ENCODE results near the gene RTL1. TPM values are rescaled to one million over a fixed set of nuclear protein-coding genes. Genes with fewer than 3 reads are reported as not detected.
A peak's percentile ranks its signal among the peaks of the same experiment; 100 is the strongest.

The RTL1 gene
- total and polyA plus RNA-seq, 8 donors = not detected

DNA sequence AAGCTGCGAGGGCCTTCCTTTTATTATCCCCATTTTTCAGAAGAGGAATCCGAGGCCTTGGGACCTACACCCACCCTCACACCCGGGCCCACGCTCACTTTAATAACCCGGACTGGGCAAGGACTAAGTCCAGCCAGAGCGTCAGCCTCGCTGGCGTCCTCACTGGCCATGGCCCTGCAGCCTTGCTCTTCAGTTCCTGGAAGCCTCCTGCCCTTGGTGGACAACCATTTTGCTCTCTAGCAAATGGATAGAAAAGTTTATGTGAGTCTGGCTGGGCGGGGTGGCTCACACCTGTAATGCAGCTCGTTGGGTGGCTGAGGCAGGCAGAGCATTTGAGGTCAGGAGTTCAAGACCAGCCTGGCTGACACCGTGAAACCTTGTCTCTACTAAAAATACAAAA lies 9.8 kb downstream of the RTL1 start:
- H3K27me3 ChIP-seq = peaks cover 0 to 53% (median 9%) of the 10 kb centered on the region in 3 donors
- no peak for TF ChIP-seq POLR2A (IDR thresholded peaks at IDR 0.05)
- no peak overlapping the region for H3K27ac ChIP-seq
- H3K4me1 ChIP-seq = peaks cover 0 to 2% (median 0%) of the 10 kb centered on the region in 4 donors
- DNase-seq = peak in 1 of 2 donors; percentile 19
- no peaks in the 10 kb centered on the region for H3K36me3 ChIP-seq
- intact Hi-C loops (cut with DNase I; ENCODE audit: low total_unique reads) = no loop called here
- H3K4me3 ChIP-seq = no peak overlapping the region
- 78 to 85% (median 80%) methylated on average over 11 of the region's 11 CpGs for WGBS, 5 donors
- no peaks in the 10 kb centered on the region for H3K9me3 ChIP-seq

GRCh38 chr14:100893228-100893601 lies 10.3 kb downstream of the RTL1 start:
- Histone ChIP-seq H3K9me3 (no peaks in the 10 kb centered on the region), H3K4me3 (no peak overlapping the region), H3K4me1 (no peaks in the 10 kb centered on the region), H3K27me3 (peaks cover 0 to 48% (median 8%) of the 10 kb centered on the region in 3 donors), H3K27ac (no peak overlapping the region), H3K36me3 (no peaks in the 10 kb centered on the region)
- no peak for DNase-seq
- intact Hi-C loops (cut with DNase I; ENCODE audit: low total_unique reads) = no loop called here
- TF ChIP-seq, protein P1, sequence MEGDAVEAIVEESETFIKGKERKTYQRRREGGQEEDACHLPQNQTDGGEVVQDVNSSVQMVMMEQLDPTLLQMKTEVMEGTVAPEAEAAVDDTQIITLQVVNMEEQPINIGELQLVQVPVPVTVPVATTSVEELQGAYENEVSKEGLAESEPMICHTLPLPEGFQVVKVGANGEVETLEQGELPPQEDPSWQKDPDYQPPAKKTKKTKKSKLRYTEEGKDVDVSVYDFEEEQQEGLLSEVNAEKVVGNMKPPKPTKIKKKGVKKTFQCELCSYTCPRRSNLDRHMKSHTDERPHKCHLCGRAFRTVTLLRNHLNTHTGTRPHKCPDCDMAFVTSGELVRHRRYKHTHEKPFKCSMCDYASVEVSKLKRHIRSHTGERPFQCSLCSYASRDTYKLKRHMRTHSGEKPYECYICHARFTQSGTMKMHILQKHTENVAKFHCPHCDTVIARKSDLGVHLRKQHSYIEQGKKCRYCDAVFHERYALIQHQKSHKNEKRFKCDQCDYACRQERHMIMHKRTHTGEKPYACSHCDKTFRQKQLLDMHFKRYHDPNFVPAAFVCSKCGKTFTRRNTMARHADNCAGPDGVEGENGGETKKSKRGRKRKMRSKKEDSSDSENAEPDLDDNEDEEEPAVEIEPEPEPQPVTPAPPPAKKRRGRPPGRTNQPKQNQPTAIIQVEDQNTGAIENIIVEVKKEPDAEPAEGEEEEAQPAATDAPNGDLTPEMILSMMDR (IDR thresholded peaks at IDR 0.05) = no peak
- no peak for TF ChIP-seq POLR2A (IDR thresholded peaks at IDR 0.05)
- no peak for TF ChIP-seq POLR2AphosphoS5 (IDR thresholded peaks at IDR 0.05)
- no peak for TF ChIP-seq EP300 (IDR thresholded peaks at IDR 0.05)
- WGBS, 5 donors = 64 to 83% (median 74%) methylated on average over 8 of the region's 8 CpGs

- Histone ChIP-seq H3K27me3 (peaks cover 0 to 48% (median 8%) of the 10 kb centered on the region in 3 donors), H3K4me3 (no peak overlapping the region), H3K4me1 (peaks cover 0 to 4% (median 0%) of the 10 kb centered on the region in 4 donors), H3K27ac (no peak overlapping the region), H3K36me3 (no peaks in the 10 kb centered on the region), H3K9me3 (no peaks in the 10 kb centered on the region)
- TF ChIP-seq EP300 (IDR thresholded peaks at IDR 0.05) (no peak), POLR2A (IDR thresholded peaks at IDR 0.05) (no peak), POLR2AphosphoS5 (IDR thresholded peaks at IDR 0.05) (no peak)
- TF ChIP-seq, protein P1 (IDR thresholded peaks at IDR 0.05) = no peak
- DNase-seq = peak in 1 of 2 donors; percentile 20
- intact Hi-C loops (cut with DNase I; ENCODE audit: low total_unique reads) = no loop called here
- WGBS, 5 donors = 79 to 86% (median 83%) methylated on average over 16 to 17 of the region's 17 CpGs
Observed at GRCh38 chr14:100892496-100893227, 10.9 kb downstream of the RTL1 start.

DNA sequence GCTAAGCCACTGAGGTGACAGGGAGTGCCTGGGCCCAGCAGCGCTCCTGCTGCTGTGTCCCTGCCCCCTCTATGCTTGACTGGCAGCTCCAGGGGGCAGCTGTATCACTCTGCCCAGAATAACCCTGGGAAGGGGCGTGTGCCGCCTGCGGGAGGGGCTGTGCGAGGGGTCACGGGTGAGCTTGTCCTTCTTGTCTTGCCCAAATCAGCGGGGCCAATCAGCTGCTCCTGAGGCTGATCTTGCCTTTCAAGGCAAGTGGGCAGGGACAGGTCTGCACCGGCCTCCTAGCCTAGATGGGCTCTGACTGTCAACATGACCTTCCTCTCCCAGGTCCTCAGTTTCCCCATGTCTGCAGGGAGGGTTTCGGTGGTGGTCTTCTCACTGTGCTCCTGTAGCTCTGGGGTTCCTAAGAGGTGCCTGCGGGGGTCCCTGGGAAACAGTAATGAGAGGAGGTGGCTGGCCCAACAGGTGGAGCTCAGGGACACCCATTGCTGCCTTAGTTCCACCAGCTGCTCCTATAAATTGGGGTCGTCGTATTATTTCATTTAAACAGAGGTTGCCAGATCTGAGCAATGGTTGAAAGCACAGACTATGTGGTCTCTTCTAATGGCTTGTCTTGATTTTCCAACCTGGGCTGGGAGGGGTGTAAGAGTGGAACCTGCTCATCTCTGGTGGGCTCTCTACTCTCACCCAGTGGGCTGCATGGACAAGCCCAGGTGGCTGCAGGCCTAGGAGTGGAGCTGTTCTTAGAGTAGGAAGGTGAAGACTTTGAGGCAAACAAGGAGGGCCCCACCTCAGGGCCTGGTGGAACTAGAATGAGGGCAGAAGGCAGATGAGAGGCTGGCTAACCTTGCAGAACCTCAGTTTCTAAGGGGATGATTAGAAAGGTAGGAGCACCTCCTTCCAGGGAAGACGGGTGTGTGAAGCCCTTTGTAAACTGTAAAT lies 11.7 kb downstream of the RTL1 start:
- TF ChIP-seq, protein P1 (IDR thresholded peaks at IDR 0.05) = no peak
- TF ChIP-seq POLR2AphosphoS5 (IDR thresholded peaks at IDR 0.05) = no peak
- no peak for TF ChIP-seq EP300 (IDR thresholded peaks at IDR 0.05)
- no peak for TF ChIP-seq POLR2A (IDR thresholded peaks at IDR 0.05)
- DNase-seq = peak in 1 of 2 donors; percentile 20
- H3K4me3 ChIP-seq = no peak overlapping the region
- H3K27me3 ChIP-seq = peaks cover 0 to 44% (median 6%) of the 10 kb centered on the region in 3 donors
- intact Hi-C loops (cut with DNase I; ENCODE audit: low total_unique reads) = no loop called here
- H3K9me3 ChIP-seq = no peaks in the 10 kb centered on the region
- no peak overlapping the region for H3K27ac ChIP-seq
- WGBS, 5 donors = 83 to 90% (median 88%) methylated on average over 3 to 13 of the region's 13 CpGs
- H3K4me1 ChIP-seq = peaks cover 0 to 5% (median 0%) of the 10 kb centered on the region in 4 donors
- no peaks in the 10 kb centered on the region for H3K36me3 ChIP-seq

Measured in stomach (tissue), 9 donors.